ENCODE data around the gene TDRD9. TPM values are rescaled to one million over a fixed set of nuclear protein-coding genes. Genes with fewer than 3 reads are reported as not detected.

Gene TDRD9
- total RNA-seq, 1 donor from 2014 or later: not detected

DNA sequence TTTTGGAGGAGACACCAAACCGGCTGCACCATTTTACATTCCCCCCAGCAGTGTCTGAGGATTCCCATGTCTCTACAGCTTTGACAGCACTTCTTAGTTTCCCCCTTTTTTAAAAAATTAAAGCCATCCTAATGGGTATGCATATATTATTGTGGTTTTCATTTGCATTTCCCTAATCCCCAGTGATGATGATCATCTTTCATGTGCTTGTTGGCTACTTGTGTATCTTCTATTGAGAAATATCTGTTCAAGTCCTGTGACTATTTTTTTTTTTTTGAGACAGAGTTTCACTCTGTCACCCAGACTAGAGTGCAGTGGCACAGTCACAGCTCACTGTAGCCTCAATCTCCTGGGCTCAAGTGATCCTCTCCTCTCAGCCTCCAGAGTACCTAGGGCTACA, 134.0 kb downstream of the TDRD9 start:
- Mint-ChIP-seq H3K27ac (no peak overlapping the region), H3K9me3 (ENCODE audit: low read depth) (peaks cover 10% of the 10 kb centered on the region), H3K4me3 (ENCODE audit: low read depth) (no peak overlapping the region), H3K36me3 (ENCODE audit: insufficient read depth) (no peaks in the 10 kb centered on the region), H3K27me3 (peaks cover 29% of the 10 kb centered on the region), H3K4me1 (ENCODE audit: low read depth) (no peaks in the 10 kb centered on the region)
- no peak for DNase-seq (ENCODE audit: low spot score, unreplicated experiment)
- TF ChIP-seq, protein P1, sequence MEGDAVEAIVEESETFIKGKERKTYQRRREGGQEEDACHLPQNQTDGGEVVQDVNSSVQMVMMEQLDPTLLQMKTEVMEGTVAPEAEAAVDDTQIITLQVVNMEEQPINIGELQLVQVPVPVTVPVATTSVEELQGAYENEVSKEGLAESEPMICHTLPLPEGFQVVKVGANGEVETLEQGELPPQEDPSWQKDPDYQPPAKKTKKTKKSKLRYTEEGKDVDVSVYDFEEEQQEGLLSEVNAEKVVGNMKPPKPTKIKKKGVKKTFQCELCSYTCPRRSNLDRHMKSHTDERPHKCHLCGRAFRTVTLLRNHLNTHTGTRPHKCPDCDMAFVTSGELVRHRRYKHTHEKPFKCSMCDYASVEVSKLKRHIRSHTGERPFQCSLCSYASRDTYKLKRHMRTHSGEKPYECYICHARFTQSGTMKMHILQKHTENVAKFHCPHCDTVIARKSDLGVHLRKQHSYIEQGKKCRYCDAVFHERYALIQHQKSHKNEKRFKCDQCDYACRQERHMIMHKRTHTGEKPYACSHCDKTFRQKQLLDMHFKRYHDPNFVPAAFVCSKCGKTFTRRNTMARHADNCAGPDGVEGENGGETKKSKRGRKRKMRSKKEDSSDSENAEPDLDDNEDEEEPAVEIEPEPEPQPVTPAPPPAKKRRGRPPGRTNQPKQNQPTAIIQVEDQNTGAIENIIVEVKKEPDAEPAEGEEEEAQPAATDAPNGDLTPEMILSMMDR (IDR thresholded peaks at IDR 0.05; ENCODE audit: unreplicated experiment): no peak

DNA sequence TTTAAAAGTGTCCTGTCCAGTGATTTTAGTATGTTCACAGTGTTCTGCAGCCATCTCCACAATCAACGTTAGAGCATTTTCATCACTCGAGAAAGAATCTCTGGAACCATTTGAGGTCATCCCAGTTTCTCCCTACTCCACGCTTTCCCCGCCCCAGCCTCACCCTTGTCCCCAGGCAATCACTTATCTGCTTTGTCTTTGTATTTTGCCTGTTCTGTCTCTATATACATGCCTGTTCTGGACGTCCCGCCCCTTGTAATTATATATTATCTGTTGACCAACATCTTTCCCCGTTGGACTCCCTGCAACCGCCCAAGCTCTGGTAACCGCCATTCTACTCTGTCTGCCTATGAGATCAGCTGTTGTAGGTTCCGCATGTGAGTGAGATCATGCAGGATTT, 135.7 kb downstream of the TDRD9 start:
- no peak for DNase-seq (ENCODE audit: low spot score, unreplicated experiment)
- no peaks in the 10 kb centered on the region for H3K36me3 Mint-ChIP-seq (ENCODE audit: insufficient read depth)
- TF ChIP-seq, protein P1 (IDR thresholded peaks at IDR 0.05; ENCODE audit: unreplicated experiment): no peak
- peaks cover 15% of the 10 kb centered on the region for H3K9me3 Mint-ChIP-seq (ENCODE audit: low read depth)
- H3K27me3 Mint-ChIP-seq: peaks cover 28% of the 10 kb centered on the region
- no peak overlapping the region for H3K27ac Mint-ChIP-seq
- H3K4me1 Mint-ChIP-seq (ENCODE audit: low read depth): no peaks in the 10 kb centered on the region
- H3K4me3 Mint-ChIP-seq (ENCODE audit: low read depth): no peak overlapping the region

DNA sequence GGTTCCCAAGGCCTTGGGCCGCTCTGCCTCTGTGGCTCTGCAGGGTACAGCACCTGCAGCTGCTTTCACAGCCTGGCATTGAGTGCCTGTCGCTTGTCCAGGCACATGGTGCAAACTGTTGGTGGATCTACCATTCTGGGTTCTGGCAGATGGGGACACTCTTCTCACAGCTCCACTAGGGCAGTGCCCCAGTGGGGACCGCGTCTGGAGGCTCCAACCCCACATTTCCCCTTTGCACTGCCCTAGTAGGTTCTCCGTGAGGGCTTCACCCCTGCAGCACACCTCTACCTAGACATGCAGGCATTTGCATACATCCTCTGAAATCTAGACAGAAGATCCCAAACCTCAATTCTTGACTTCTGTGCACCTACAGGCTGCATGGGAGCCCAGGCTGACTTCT, 138.0 kb downstream of the TDRD9 start:
- no peak for DNase-seq (ENCODE audit: low spot score, unreplicated experiment)
- no peaks in the 10 kb centered on the region for H3K4me1 Mint-ChIP-seq (ENCODE audit: low read depth)
- peaks cover 15% of the 10 kb centered on the region for H3K9me3 Mint-ChIP-seq (ENCODE audit: low read depth)
- H3K27ac Mint-ChIP-seq: no peak overlapping the region
- H3K4me3 Mint-ChIP-seq (ENCODE audit: low read depth): no peak overlapping the region
- peaks cover 37% of the 10 kb centered on the region for H3K27me3 Mint-ChIP-seq
- H3K36me3 Mint-ChIP-seq (ENCODE audit: insufficient read depth): no peaks in the 10 kb centered on the region
- TF ChIP-seq, protein P1 (IDR thresholded peaks at IDR 0.05; ENCODE audit: unreplicated experiment): no peak

- Mint-ChIP-seq H3K9me3 (ENCODE audit: low read depth) (peaks cover 15% of the 10 kb centered on the region), H3K27me3 (peaks cover 37% of the 10 kb centered on the region), H3K4me1 (ENCODE audit: low read depth) (no peaks in the 10 kb centered on the region), H3K27ac (no peak overlapping the region), H3K36me3 (ENCODE audit: insufficient read depth) (no peaks in the 10 kb centered on the region), H3K4me3 (ENCODE audit: low read depth) (no peak overlapping the region)
- DNase-seq (ENCODE audit: low spot score, unreplicated experiment): no peak
- TF ChIP-seq, protein P1 (IDR thresholded peaks at IDR 0.05; ENCODE audit: unreplicated experiment): no peak
Observed at GRCh38 chr14:104066719-104067295, 138.6 kb downstream of the TDRD9 start.

DNA sequence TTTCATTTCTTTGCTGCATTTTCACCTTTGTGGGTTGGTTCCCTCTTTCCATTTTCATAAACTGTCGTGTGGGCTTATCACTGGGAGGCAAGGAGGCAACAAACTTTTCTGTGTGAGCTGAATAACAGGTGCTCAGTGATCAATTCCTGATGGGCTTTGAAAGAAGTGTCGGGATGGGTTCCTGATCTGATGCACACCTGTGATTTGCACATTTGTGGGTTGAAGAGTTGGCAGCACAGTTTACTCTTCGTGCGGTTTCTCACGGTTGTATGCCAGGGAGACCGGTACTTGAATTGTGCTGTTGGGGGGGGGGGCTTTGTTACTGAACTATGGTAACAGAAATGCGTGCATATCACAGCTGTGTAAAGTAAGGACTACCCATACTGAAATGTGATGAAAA, 141.3 kb downstream of the TDRD9 start:
- no peak overlapping the region for H3K4me3 Mint-ChIP-seq (ENCODE audit: low read depth)
- no peak overlapping the region for H3K27ac Mint-ChIP-seq
- TF ChIP-seq, protein P1 (IDR thresholded peaks at IDR 0.05; ENCODE audit: unreplicated experiment): no peak
- peaks cover 31% of the 10 kb centered on the region for H3K27me3 Mint-ChIP-seq
- no peak for DNase-seq (ENCODE audit: low spot score, unreplicated experiment)
- peaks cover 26% of the 10 kb centered on the region for H3K9me3 Mint-ChIP-seq (ENCODE audit: low read depth)
- no peaks in the 10 kb centered on the region for H3K4me1 Mint-ChIP-seq (ENCODE audit: low read depth)
- H3K36me3 Mint-ChIP-seq (ENCODE audit: insufficient read depth): no peaks in the 10 kb centered on the region
